ENCODE results near the gene HOXB8.

DNA sequence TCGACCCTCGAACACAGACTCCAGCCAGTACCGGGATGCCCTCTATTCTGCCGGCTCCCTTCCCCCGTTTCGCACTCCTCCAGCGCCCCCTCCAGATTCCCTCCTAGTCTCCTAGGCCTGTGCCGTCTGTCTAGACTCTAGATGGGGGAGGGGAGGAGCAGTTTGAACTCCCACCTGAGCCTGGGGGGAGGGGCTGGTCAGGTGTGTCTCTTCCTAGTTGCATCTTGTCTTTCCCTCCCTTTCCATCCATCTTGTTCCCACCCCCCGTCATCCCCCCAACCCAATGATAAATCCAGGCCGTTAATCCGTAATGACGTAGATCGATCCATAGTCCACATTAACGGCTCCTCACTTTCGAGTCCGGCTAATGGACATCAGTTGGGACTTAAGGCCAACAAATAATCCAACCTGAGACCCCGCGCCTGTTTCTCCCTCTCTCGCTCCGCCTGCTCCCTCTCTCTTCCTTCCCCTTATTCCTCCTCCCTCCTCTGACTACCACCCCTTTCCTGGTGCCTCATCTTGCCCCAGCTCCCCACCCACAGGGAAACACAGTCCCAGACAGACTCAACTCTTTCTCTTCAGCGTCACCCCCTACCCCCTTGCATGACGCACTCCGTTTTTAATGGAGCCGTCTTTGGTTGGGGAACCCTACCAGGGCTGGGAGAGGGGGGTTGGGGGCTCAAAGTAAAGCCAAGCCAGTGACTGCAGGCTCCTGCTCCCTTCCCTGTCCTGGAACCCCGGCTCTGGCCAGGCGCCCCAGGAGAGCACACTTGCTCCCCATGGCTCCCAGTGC lies 18.2 kb downstream of the HOXB8 start:
- TF ChIP-seq, protein P1, sequence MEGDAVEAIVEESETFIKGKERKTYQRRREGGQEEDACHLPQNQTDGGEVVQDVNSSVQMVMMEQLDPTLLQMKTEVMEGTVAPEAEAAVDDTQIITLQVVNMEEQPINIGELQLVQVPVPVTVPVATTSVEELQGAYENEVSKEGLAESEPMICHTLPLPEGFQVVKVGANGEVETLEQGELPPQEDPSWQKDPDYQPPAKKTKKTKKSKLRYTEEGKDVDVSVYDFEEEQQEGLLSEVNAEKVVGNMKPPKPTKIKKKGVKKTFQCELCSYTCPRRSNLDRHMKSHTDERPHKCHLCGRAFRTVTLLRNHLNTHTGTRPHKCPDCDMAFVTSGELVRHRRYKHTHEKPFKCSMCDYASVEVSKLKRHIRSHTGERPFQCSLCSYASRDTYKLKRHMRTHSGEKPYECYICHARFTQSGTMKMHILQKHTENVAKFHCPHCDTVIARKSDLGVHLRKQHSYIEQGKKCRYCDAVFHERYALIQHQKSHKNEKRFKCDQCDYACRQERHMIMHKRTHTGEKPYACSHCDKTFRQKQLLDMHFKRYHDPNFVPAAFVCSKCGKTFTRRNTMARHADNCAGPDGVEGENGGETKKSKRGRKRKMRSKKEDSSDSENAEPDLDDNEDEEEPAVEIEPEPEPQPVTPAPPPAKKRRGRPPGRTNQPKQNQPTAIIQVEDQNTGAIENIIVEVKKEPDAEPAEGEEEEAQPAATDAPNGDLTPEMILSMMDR (IDR thresholded peaks at IDR 0.05; ENCODE audit: low read length) = no peak
- TF ChIP-seq EZH2 (optimal IDR thresholded peaks at IDR 0.05; ENCODE audit: low read depth, low read length) (no peak), EZH2phosphoT487 (IDR thresholded peaks at IDR 0.05; ENCODE audit: low read length) (no peak)
